ENCODE data around the gene AKAP13.

Gene AKAP13

GRCh38 chr15:85498471-85498870 lies 118.1 kb downstream of the AKAP13 start:
- Mint-ChIP-seq H3K9me3 (no peaks in the 10 kb centered on the region), H3K36me3 (ENCODE audit: insufficient read depth) (peaks cover 2% of the 10 kb centered on the region), H3K4me1 (peaks cover 67% of the 10 kb centered on the region), H3K4me3 (no peak overlapping the region), H3K27ac (ENCODE audit: low read depth) (no peak overlapping the region), H3K27me3 (no peaks in the 10 kb centered on the region)
- no peak for ATAC-seq (replicated peaks; ENCODE audit: extremely low read depth, poor library complexity, severe bottlenecking)
- DNase-seq (ENCODE audit: low spot score in 2 of 2), result no peak

- Mint-ChIP-seq H3K9me3 (no peaks in the 10 kb centered on the region), H3K4me1 (peaks cover 65% of the 10 kb centered on the region), H3K27ac (ENCODE audit: low read depth) (peak overlapping the region; percentile 3), H3K27me3 (no peaks in the 10 kb centered on the region), H3K36me3 (ENCODE audit: insufficient read depth) (peaks cover under 1% of the 10 kb centered on the region), H3K4me3 (no peak overlapping the region)
- DNase-seq (ENCODE audit: low spot score in 2 of 2) (no peak), ATAC-seq (replicated peaks; ENCODE audit: extremely low read depth, poor library complexity, severe bottlenecking) (no peak)
Measured at GRCh38 chr15:85499371-85499887, 119.0 kb downstream of the AKAP13 start.

- Mint-ChIP-seq H3K27me3 (no peaks in the 10 kb centered on the region), H3K27ac (ENCODE audit: low read depth) (peak overlapping the region; percentile 8), H3K9me3 (no peaks in the 10 kb centered on the region), H3K4me1 (peaks cover 65% of the 10 kb centered on the region), H3K4me3 (no peak overlapping the region), H3K36me3 (ENCODE audit: insufficient read depth) (no peaks in the 10 kb centered on the region)
- ATAC-seq (replicated peaks; ENCODE audit: extremely low read depth, poor library complexity, severe bottlenecking), result peak; percentile 43
- DNase-seq (ENCODE audit: low spot score in 2 of 2), result no peak
Measured at GRCh38 chr15:85500060-85500708, 119.8 kb downstream of the AKAP13 start.

GRCh38 chr15:85500729-85501128 lies 120.3 kb downstream of the AKAP13 start:
- DNase-seq (ENCODE audit: low spot score in 2 of 2), result no peak
- no peak overlapping the region for H3K27ac Mint-ChIP-seq (ENCODE audit: low read depth)
- no peak for ATAC-seq (replicated peaks; ENCODE audit: extremely low read depth, poor library complexity, severe bottlenecking)
- no peak overlapping the region for H3K4me3 Mint-ChIP-seq
- H3K36me3 Mint-ChIP-seq (ENCODE audit: insufficient read depth), result no peaks in the 10 kb centered on the region
- no peaks in the 10 kb centered on the region for H3K9me3 Mint-ChIP-seq
- H3K4me1 Mint-ChIP-seq, result peaks cover 66% of the 10 kb centered on the region
- no peaks in the 10 kb centered on the region for H3K27me3 Mint-ChIP-seq

GRCh38 chr15:85501574-85501973 lies 121.2 kb downstream of the AKAP13 start:
- H3K4me1 Mint-ChIP-seq, result peaks cover 66% of the 10 kb centered on the region
- no peaks in the 10 kb centered on the region for H3K9me3 Mint-ChIP-seq
- peak overlapping the region; percentile 24 for H3K27ac Mint-ChIP-seq (ENCODE audit: low read depth)
- no peak overlapping the region for H3K4me3 Mint-ChIP-seq
- no peak for DNase-seq (ENCODE audit: low spot score in 2 of 2)
- H3K27me3 Mint-ChIP-seq, result no peaks in the 10 kb centered on the region
- H3K36me3 Mint-ChIP-seq (ENCODE audit: insufficient read depth), result no peaks in the 10 kb centered on the region
- no peak for ATAC-seq (replicated peaks; ENCODE audit: extremely low read depth, poor library complexity, severe bottlenecking)

GRCh38 chr15:85503151-85503799 lies 122.9 kb downstream of the AKAP13 start:
- ATAC-seq (replicated peaks; ENCODE audit: extremely low read depth, poor library complexity, severe bottlenecking) (no peak), DNase-seq (ENCODE audit: low spot score in 2 of 2) (no peak)
- Mint-ChIP-seq H3K4me1 (peaks cover 57% of the 10 kb centered on the region), H3K4me3 (no peak overlapping the region), H3K9me3 (no peaks in the 10 kb centered on the region), H3K27me3 (no peaks in the 10 kb centered on the region), H3K27ac (ENCODE audit: low read depth) (peak overlapping the region; percentile 37), H3K36me3 (ENCODE audit: insufficient read depth) (peaks cover 2% of the 10 kb centered on the region)

- ATAC-seq (replicated peaks; ENCODE audit: extremely low read depth, poor library complexity, severe bottlenecking) (peak; percentile 54), DNase-seq (ENCODE audit: low spot score in 2 of 2) (no peak)
- Mint-ChIP-seq H3K27me3 (no peaks in the 10 kb centered on the region), H3K4me3 (no peak overlapping the region), H3K36me3 (ENCODE audit: insufficient read depth) (peaks cover 2% of the 10 kb centered on the region), H3K27ac (ENCODE audit: low read depth) (peak overlapping the region; percentile 56), H3K4me1 (peaks cover 46% of the 10 kb centered on the region), H3K9me3 (no peaks in the 10 kb centered on the region)
Measured at GRCh38 chr15:85504749-85505676, 124.6 kb downstream of the AKAP13 start.

GRCh38 chr15:85507114-85507513 lies 126.7 kb downstream of the AKAP13 start:
- H3K27ac Mint-ChIP-seq (ENCODE audit: low read depth), result no peak overlapping the region
- ATAC-seq (replicated peaks; ENCODE audit: extremely low read depth, poor library complexity, severe bottlenecking) (no peak), DNase-seq (ENCODE audit: low spot score in 2 of 2) (no peak)
- H3K27me3 Mint-ChIP-seq, result no peaks in the 10 kb centered on the region
- H3K36me3 Mint-ChIP-seq (ENCODE audit: insufficient read depth), result peaks cover 2% of the 10 kb centered on the region
- H3K4me1 Mint-ChIP-seq, result peaks cover 43% of the 10 kb centered on the region
- no peak overlapping the region for H3K4me3 Mint-ChIP-seq
- no peaks in the 10 kb centered on the region for H3K9me3 Mint-ChIP-seq

- Mint-ChIP-seq H3K36me3 (ENCODE audit: insufficient read depth) (peaks cover 3% of the 10 kb centered on the region), H3K27ac (ENCODE audit: low read depth) (no peak overlapping the region), H3K9me3 (no peaks in the 10 kb centered on the region), H3K27me3 (no peaks in the 10 kb centered on the region), H3K4me3 (no peak overlapping the region), H3K4me1 (peaks cover 45% of the 10 kb centered on the region)
- ATAC-seq (replicated peaks; ENCODE audit: extremely low read depth, poor library complexity, severe bottlenecking) (no peak), DNase-seq (ENCODE audit: low spot score in 2 of 2) (no peak)
Measured at GRCh38 chr15:85509973-85510372, 129.6 kb downstream of the AKAP13 start.

- H3K4me3 Mint-ChIP-seq, result no peak overlapping the region
- H3K27ac Mint-ChIP-seq (ENCODE audit: low read depth), result no peak overlapping the region
- ATAC-seq (replicated peaks; ENCODE audit: extremely low read depth, poor library complexity, severe bottlenecking), result no peak
- peaks cover 62% of the 10 kb centered on the region for H3K4me1 Mint-ChIP-seq
- no peaks in the 10 kb centered on the region for H3K27me3 Mint-ChIP-seq
- no peak for DNase-seq (ENCODE audit: low spot score in 2 of 2)
- no peaks in the 10 kb centered on the region for H3K9me3 Mint-ChIP-seq
- H3K36me3 Mint-ChIP-seq (ENCODE audit: insufficient read depth), result peaks cover 3% of the 10 kb centered on the region
Measured at GRCh38 chr15:85514413-85514812, 134.0 kb downstream of the AKAP13 start.

GRCh38 chr15:85515212-85515611 lies 134.8 kb downstream of the AKAP13 start:
- DNase-seq (ENCODE audit: low spot score in 2 of 2) (no peak), ATAC-seq (replicated peaks; ENCODE audit: extremely low read depth, poor library complexity, severe bottlenecking) (no peak)
- H3K27ac Mint-ChIP-seq (ENCODE audit: low read depth), result no peak overlapping the region
- no peaks in the 10 kb centered on the region for H3K27me3 Mint-ChIP-seq
- peaks cover 3% of the 10 kb centered on the region for H3K36me3 Mint-ChIP-seq (ENCODE audit: insufficient read depth)
- H3K4me1 Mint-ChIP-seq, result peaks cover 62% of the 10 kb centered on the region
- no peaks in the 10 kb centered on the region for H3K9me3 Mint-ChIP-seq
- H3K4me3 Mint-ChIP-seq, result no peak overlapping the region

- no peak for ATAC-seq (replicated peaks; ENCODE audit: extremely low read depth, poor library complexity, severe bottlenecking)
- DNase-seq (ENCODE audit: low spot score in 2 of 2), result no peak
- H3K27ac Mint-ChIP-seq (ENCODE audit: low read depth), result peak overlapping the region; percentile 5
- peaks cover 5% of the 10 kb centered on the region for H3K36me3 Mint-ChIP-seq (ENCODE audit: insufficient read depth)
- no peaks in the 10 kb centered on the region for H3K9me3 Mint-ChIP-seq
- no peak overlapping the region for H3K4me3 Mint-ChIP-seq
- H3K27me3 Mint-ChIP-seq, result no peaks in the 10 kb centered on the region
- peaks cover 60% of the 10 kb centered on the region for H3K4me1 Mint-ChIP-seq
Measured at GRCh38 chr15:85517086-85517485, 136.7 kb downstream of the AKAP13 start.
